IPS-20b (cell line): ENCODE results near the gene GCLM.
"Not testable (repeated sequence)": the region's sequence is repeated elsewhere in the genome, so short reads cannot be mapped to it uniquely, and the experiment has no call there.

ENCODE experiments used
- H3K27ac ChIP-seq: one replicate; pipeline ENCODE4 v1.5.1; 2013; ENCODE audit warnings: low read length
- H3K27me3 ChIP-seq: 2 replicates; pipeline ENCODE4 v1.6.1; 2013; ENCODE audit warnings: mild to moderate bottlenecking, low read length, inconsistent platforms; ENCODE audit not compliant: insufficient read depth
- H3K36me3 ChIP-seq: 2 replicates; pipeline ENCODE4 v1.6.1; 2013; ENCODE audit warnings: low read depth, mild to moderate bottlenecking, inconsistent platforms, low read length, moderate library complexity; ENCODE audit not compliant: insufficient read depth
- H3K4me1 ChIP-seq: 2 replicates; pipeline ENCODE4 v1.6.1; 2013; ENCODE audit warnings: mild to moderate bottlenecking, control low read depth, inconsistent platforms, low read length, moderate library complexity; ENCODE audit not compliant: insufficient read depth
- H3K4me3 ChIP-seq: 2 replicates; pipeline ENCODE4 v1.5.1; 2013; ENCODE audit warnings: mild to moderate bottlenecking, low read length, inconsistent platforms
- H3K9ac ChIP-seq: 2 replicates; pipeline ENCODE4 v1.6.1; 2013; ENCODE audit warnings: low read depth, mild to moderate bottlenecking, inconsistent platforms, low read length, moderate library complexity
- H3K9me3 ChIP-seq: 2 replicates; pipeline ENCODE4 v1.6.1; 2013; ENCODE audit warnings: mild to moderate bottlenecking, low read depth, low read length, inconsistent platforms; ENCODE audit not compliant: insufficient read depth

GCLM gene

DNA sequence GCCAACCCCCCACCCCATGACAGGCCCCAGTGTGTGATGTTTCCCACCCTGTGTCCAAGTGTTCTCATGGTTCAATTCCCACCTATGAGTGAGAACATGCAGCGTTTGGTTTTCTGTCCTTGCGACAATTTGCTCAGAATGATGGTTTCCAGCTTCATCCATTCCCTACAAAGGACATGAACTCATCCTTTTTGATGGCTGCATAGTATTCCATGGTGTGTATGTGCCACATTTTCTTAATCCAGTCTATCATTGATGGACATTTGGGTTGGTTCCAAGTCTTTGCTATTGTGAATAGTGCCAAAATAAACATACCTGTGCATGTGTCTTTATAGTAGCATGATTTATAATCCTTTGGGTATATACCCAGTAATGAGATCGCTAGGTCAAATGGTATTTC is 1.6 kb upstream of the GCLM start:
- not testable (repeated sequence) for H3K36me3 ChIP-seq, H3K9ac ChIP-seq, H3K27ac ChIP-seq, H3K4me1 ChIP-seq, H3K4me3 ChIP-seq, H3K9me3 ChIP-seq
- H3K27me3 ChIP-seq, result peaks cover 13% of the 10 kb centered on the region

- Histone ChIP-seq H3K9ac (no peak overlapping the region; the same call in 1 of the 2 replicates), H3K27me3 (peaks cover 13% of the 10 kb centered on the region), H3K27ac (no peak overlapping the region), H3K9me3 (no peaks in the 10 kb centered on the region), H3K4me3 (peak overlapping the region; percentile 73), H3K36me3 (no peaks in the 10 kb centered on the region), H3K4me1 (no peaks in the 10 kb centered on the region)
These were observed 1.1 kb upstream of the GCLM start for GRCh38 chr1:93910305-93910704.

DNA sequence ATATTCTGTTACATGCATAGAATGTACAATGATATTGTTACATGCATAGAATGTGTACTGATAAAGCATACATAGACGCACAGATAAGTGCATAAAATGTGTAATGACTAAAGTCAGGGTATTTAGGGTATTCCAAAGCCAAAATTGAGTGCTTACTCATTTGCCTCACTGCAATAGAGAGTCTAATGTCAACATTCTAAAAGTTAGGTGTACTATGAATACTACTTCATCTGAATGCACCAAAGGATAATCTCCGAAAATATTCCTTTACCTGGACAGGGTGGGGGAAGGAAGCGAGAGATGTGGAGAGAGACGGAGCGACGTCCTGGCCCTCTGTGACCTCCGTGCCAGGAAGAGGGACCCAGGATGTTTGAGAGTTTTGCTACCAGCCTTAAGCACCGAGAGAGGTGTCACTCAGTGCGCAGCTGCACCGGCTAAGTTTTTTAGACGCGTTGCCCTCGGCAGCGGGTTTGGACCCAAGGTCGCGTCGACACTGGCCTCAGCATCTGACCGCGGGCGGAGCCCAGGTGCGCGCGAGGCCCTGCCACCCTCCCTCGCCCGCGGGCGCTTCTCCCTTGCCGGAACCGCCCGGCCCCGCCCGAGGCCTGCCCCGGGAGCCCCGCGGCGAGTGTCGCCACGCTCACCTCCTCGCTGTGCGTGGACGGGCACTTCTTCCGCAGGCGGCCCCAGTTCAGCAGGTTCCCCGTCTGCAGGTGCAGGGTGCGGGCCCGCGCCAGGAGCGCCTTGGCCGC is 660 bp downstream of the GCLM start:
- H3K9me3 ChIP-seq, result no peaks in the 10 kb centered on the region
- peak overlapping the region; percentile 80; the same call in 1 of the 2 replicates for H3K9ac ChIP-seq
- peaks cover 13% of the 10 kb centered on the region for H3K27me3 ChIP-seq
- H3K27ac ChIP-seq, result no peak overlapping the region
- H3K4me1 ChIP-seq, result no peaks in the 10 kb centered on the region
- H3K4me3 ChIP-seq, result peak overlapping the region; percentile 73
- no peaks in the 10 kb centered on the region for H3K36me3 ChIP-seq

GRCh38 chr1:93907718-93908117 is 1.5 kb downstream of the GCLM start:
- Histone ChIP-seq H3K36me3 (no peaks in the 10 kb centered on the region), H3K9ac (no peak overlapping the region), H3K4me1 (no peaks in the 10 kb centered on the region), H3K27me3 (peaks cover 13% of the 10 kb centered on the region), H3K4me3 (peak overlapping the region; percentile 73), H3K9me3 (no peaks in the 10 kb centered on the region), H3K27ac (no peak overlapping the region)

- H3K9me3 ChIP-seq, result no peaks in the 10 kb centered on the region
- H3K4me3 ChIP-seq, result no peak overlapping the region
- no peak overlapping the region for H3K9ac ChIP-seq
- peaks cover 13% of the 10 kb centered on the region for H3K27me3 ChIP-seq
- H3K27ac ChIP-seq, result no peak overlapping the region
- H3K36me3 ChIP-seq, result no peaks in the 10 kb centered on the region
- H3K4me1 ChIP-seq, result no peaks in the 10 kb centered on the region
These were observed 2.8 kb downstream of the GCLM start for GRCh38 chr1:93906480-93906879.

DNA sequence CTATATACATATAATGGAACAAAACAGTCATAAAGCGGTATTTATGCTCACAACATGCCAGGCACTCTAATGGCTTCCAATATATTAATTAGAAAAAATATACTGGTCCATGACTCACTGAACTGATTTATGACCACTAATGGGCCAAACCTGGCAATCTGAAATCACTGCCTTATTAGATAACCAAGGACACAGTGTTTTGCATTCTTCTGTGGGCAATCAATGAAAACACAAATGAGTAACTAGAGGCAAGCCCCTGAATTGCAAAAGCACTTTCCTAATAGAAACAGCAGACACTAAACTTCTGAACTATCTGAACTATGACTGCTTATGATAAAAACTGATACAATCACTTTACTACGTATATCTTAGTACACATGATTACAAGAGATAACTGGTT is 3.5 kb downstream of the GCLM start:
- Histone ChIP-seq H3K4me1 (no peaks in the 10 kb centered on the region), H3K36me3 (0 out of 2 replicates have a peak, but pooled peaks cover 6% of the 10 kb centered on the region), H3K27me3 (peaks cover 13% of the 10 kb centered on the region), H3K9me3 (no peaks in the 10 kb centered on the region), H3K27ac (no peak overlapping the region), H3K9ac (no peak overlapping the region), H3K4me3 (no peak overlapping the region)

DNA sequence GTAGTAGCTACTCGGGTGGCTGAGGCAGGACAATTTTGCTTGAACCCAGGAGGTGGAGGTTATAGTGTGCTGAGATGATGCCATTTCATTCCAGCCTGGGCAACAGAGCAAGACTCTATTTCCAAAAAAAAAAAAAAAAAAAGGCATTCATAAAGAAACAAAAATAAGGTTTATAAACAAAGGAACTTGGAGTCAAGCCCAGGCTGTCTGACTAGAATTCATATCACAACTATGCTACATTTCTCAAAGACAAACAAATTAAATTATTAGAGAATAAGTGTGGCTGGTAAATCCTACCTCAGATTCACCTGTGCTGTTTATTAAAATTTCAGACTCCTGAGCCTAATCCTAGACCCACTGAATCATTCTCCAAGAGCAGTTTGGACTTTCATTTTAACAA is 4.2 kb downstream of the GCLM start:
- H3K9ac ChIP-seq, result no peak overlapping the region
- H3K27ac ChIP-seq, result no peak overlapping the region
- no peaks in the 10 kb centered on the region for H3K4me1 ChIP-seq
- 0 out of 2 replicates have a peak, but pooled peaks cover 6% of the 10 kb centered on the region for H3K36me3 ChIP-seq
- peaks cover 13% of the 10 kb centered on the region for H3K27me3 ChIP-seq
- H3K4me3 ChIP-seq, result no peak overlapping the region
- no peaks in the 10 kb centered on the region for H3K9me3 ChIP-seq

- Histone ChIP-seq H3K36me3 (0 out of 2 replicates have a peak, but pooled peaks cover 6% of the 10 kb centered on the region), H3K9me3 (no peaks in the 10 kb centered on the region), H3K9ac (no peak overlapping the region), H3K4me3 (no peak overlapping the region), H3K27me3 (peaks cover 13% of the 10 kb centered on the region), H3K4me1 (no peaks in the 10 kb centered on the region), H3K27ac (no peak overlapping the region)
These were observed 5.0 kb downstream of the GCLM start for GRCh38 chr1:93904228-93904627.

DNA sequence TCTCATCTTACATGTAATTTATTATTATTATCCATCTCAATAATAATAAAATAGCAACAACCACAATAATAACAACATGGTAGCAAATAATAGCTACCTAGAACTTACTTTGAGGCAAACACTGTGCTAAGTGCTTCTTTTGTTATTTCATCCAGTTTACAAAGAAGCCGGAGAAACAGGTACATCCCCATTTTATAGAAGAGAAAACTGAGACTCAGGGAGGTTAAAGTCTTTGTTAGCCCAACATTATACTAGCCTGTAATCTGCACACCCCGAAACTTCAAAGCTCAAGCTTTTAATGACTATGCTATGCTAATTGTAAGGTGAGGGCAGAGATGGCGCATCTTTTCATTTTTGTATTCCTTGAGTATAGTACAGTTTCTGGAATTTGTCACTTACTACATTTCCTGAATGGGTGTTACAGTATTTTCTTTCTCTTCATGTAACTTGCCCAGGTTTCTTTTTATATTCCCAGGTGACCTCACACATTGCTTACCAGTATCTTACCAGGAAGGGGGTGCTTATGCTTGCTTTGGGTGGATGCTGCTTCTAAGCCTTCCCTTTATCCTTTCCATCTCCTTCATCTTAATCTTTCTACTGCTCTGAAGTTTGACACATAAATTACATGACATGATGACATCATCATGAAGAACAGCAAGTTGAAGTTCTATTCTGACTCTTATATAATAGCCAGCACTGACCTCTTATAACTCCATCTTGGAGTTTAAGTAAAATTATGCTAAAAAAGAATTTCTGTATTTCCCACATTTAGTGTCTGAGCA is 8.3 kb downstream of the GCLM start:
- Histone ChIP-seq H3K4me3 (no peak overlapping the region), H3K9ac (no peak overlapping the region), H3K36me3 (peaks cover 21% of the 10 kb centered on the region), H3K9me3 (no peaks in the 10 kb centered on the region), H3K4me1 (no peaks in the 10 kb centered on the region), H3K27me3 (no peaks in the 10 kb centered on the region), H3K27ac (no peak overlapping the region)

DNA sequence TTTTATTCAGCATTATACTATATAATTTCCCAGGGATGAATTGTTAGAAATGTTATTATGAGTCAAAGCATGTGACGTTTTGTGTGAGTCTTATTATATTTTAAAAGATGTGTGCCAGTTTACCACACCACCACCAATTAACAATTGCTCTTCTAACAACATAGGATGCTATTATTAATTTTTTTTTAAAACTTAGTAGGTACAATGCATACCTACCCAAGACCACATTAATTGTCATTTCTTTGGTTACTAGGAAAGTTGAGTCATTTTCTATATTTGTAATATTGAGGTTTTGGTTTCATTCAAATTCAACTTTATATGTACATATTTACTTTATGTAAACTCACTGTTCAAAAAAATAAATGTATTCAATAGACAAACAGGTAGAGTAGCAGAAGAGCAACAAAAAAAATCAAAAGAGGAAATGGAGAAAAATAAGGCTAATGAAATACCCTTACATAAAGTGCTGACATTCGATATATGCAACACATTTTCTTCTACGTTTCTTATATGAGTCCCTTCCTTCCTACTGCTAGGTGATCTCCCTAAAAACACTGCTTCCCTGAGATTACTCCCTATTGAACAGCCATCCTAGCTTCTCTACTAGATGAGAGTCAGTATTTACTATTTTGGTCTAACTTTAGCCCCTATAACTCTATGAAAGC is 9.6 kb downstream of the GCLM start:
- Histone ChIP-seq H3K27ac (no peak overlapping the region), H3K4me1 (no peaks in the 10 kb centered on the region), H3K36me3 (peaks cover 27% of the 10 kb centered on the region), H3K27me3 (no peaks in the 10 kb centered on the region), H3K9me3 (no peaks in the 10 kb centered on the region), H3K4me3 (no peak overlapping the region), H3K9ac (no peak overlapping the region)

DNA sequence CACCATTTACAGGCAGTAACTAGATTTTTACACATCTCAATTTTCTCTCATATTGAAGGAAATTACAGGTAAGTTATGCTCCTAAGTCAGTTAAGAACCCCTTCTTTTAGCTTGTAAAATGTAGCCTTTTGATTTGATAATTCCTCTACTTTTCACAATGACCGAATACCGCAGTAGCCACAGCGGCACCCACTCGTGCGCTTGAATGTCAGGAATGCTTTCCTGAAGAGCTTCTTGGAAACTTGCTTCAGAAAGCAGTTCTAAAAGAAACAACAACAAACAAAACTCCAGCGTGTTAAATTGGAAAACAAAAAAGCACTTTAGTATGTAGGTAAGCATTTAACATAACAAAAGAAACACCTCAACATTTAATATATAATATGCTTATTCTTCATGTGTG is 20.3 kb downstream of the GCLM start:
- no peaks in the 10 kb centered on the region for H3K27me3 ChIP-seq
- H3K36me3 ChIP-seq, result peaks cover 21% of the 10 kb centered on the region; the same call in 1 of the 2 replicates
- no peaks in the 10 kb centered on the region for H3K9me3 ChIP-seq
- H3K27ac ChIP-seq, result no peak overlapping the region
- H3K9ac ChIP-seq, result no peak overlapping the region
- peak overlapping the region; percentile 20; the same call in 1 of the 2 replicates for H3K4me3 ChIP-seq
- H3K4me1 ChIP-seq, result peaks cover 11% of the 10 kb centered on the region; the same call in 1 of the 2 replicates
